Liver (tissue), 3 donors: ENCODE results near the gene SIAH2.

ENCODE experiments used
- ATF3 ChIP-seq: IDR thresholded peaks from 2 replicates; pipeline ENCODE4 v1.6.1; 2016; ENCODE audit warnings: antibody characterized with exemption
- CTCF ChIP-seq: fragments of 150-350 bp; IDR thresholded peaks from 2 replicates; pipeline ENCODE4 v1.5.1; 2017; ENCODE audit warnings: improper control_type of control experiment, low read depth, low read length; ENCODE audit not compliant: missing input control
- EGR1 ChIP-seq, 2 donors: IDR thresholded peaks; 2 replicates each; pipeline ENCODE4 v1.6.1; 2016 to 2018; ENCODE audit warnings: antibody characterized with exemption in 2 of 2, low read depth in 2 of 2
- FOXA1 ChIP-seq: IDR thresholded peaks from 2 replicates; pipeline ENCODE4 v1.6.1; 2016; ENCODE audit warnings: antibody characterized with exemption
- GABPA ChIP-seq, 2 donors: IDR thresholded peaks in 1 of 2; conservative IDR thresholded peaks in 1 of 2; 2 replicates each; pipeline ENCODE4 v1.6.1; 2016; ENCODE audit warnings: antibody characterized with exemption in 2 of 2, mild to moderate bottlenecking in 1 of 2, moderate library complexity in 1 of 2
- MAX ChIP-seq: IDR thresholded peaks from 2 replicates; pipeline ENCODE4 v1.6.1; 2016; ENCODE audit warnings: antibody characterized with exemption
- RAD21 ChIP-seq, 2 donors: IDR thresholded peaks; 2 replicates each; pipeline ENCODE4 v1.6.1; 2016; ENCODE audit warnings: antibody characterized with exemption in 2 of 2, mild to moderate bottlenecking in 2 of 2
- REST ChIP-seq: IDR thresholded peaks from 2 replicates; pipeline ENCODE4 v1.6.1; 2016; ENCODE audit warnings: antibody characterized with exemption, mild to moderate bottlenecking
- SP1 ChIP-seq: IDR thresholded peaks from 2 replicates; pipeline ENCODE4 v1.6.1; 2018; ENCODE audit warnings: antibody characterized with exemption, mild to moderate bottlenecking
- TAF1 ChIP-seq: conservative IDR thresholded peaks from 2 replicates; pipeline ENCODE4 v1.6.1; 2016; ENCODE audit warnings: antibody characterized with exemption, mild to moderate bottlenecking
- YY1 ChIP-seq: IDR thresholded peaks from 2 replicates; pipeline ENCODE4 v1.6.1; 2016; ENCODE audit warnings: antibody characterized with exemption, mild to moderate bottlenecking
- ZBTB33 ChIP-seq: IDR thresholded peaks from 2 replicates; pipeline ENCODE4 v1.6.1; 2016; ENCODE audit warnings: antibody characterized with exemption
- donor health status: healthy.
- donor health status: healthy.

GRCh38 chr3:150746791-150747590, 16.0 kb downstream of the SIAH2 start:
- TF ChIP-seq CTCF (peak; percentile 41), RAD21 (IDR thresholded peaks at IDR 0.05) (peak in 1 of 2 donors; percentile 46), GABPA (IDR thresholded peaks at IDR 0.05 in 1 of 2, conservative IDR thresholded peaks at IDR 0.05 in 1 of 2) (no peak), FOXA1 (no peak), YY1 (no peak), ZBTB33 (no peak), TAF1 (no peak), MAX (no peak), SP1 (peak; percentile 52), EGR1 (IDR thresholded peaks at IDR 0.05; ENCODE audit: low read depth in 2 of 2) (no peak), ATF3 (no peak), REST (peak; percentile 13)
